Transverse colon (tissue), 4 donors: ENCODE data around the gene DIPK1B. TPM values are rescaled to one million over a fixed set of nuclear protein-coding genes. Genes with fewer than 3 reads are reported as not detected.

ENCODE experiments used
- DNase-seq: peaks from one replicate; pipeline ENCODE4 v3.0.0-alpha.2; 2019
- H3K27ac ChIP-seq, 4 donors: fragments of 200-600 bp; sonication (generic); 2 replicates each; pipeline ENCODE4 v1.5.1; 2016 to 2018; ENCODE audit warnings: inconsistent platforms in 4 of 4
- H3K27me3 ChIP-seq: fragments of 200-600 bp; sonication (generic); 2 replicates; pipeline ENCODE4 v1.5.1; 2017; ENCODE audit warnings: inconsistent platforms
- H3K36me3 ChIP-seq, 4 donors: fragments of 200-600 bp; sonication (generic); 2 replicates each; pipeline ENCODE4 v1.5.1; 2017 to 2019; ENCODE audit warnings: inconsistent platforms in 4 of 4
- H3K4me1 ChIP-seq, 4 donors: fragments of 200-600 bp; sonication (generic); 2 replicates each; pipeline ENCODE4 v1.5.1; 2017 to 2020; ENCODE audit warnings: inconsistent platforms in 4 of 4
- H3K4me3 ChIP-seq, 4 donors: fragments of 200-600 bp; sonication (generic); 1 replicate in 1 of 4; 2 replicates in 3 of 4; pipeline versions ENCODE4 v1.5.1 to v1.6.1; 2017 to 2019; ENCODE audit warnings: inconsistent platforms in 4 of 4
- H3K9me3 ChIP-seq, 2 donors: fragments of 200-600 bp; sonication (generic); 2 replicates each; pipeline ENCODE4 v1.5.1; 2017 to 2019; ENCODE audit warnings: inconsistent platforms in 2 of 2
- CTCF ChIP-seq, 5 experiments: fragments of 200-600 bp in 3 of 5; fragments of 450-650 bp in 2 of 5; sonication (generic) in 3 of 5; IDR thresholded peaks; 1 replicate in 2 of 5; 2 replicates in 3 of 5; pipeline ENCODE4 v1.5.1; 2016 to 2017; ENCODE audit warnings: antibody characterized with exemption in 5 of 5, inconsistent platforms in 3 of 5, mild to moderate bottlenecking in 2 of 5, moderate library complexity in 1 of 5
- EP300 ChIP-seq: sonication (generic); formaldehyde crosslinking; IDR thresholded peaks from one replicate; pipeline ENCODE4 v1.6.1; 2017; ENCODE audit warnings: antibody characterized with exemption, low read depth
- POLR2A ChIP-seq: fragments of 450-650 bp; IDR thresholded peaks from one replicate; pipeline ENCODE4 v1.6.1; 2016; ENCODE audit warnings: antibody characterized with exemption, mild to moderate bottlenecking, moderate library complexity
- POLR2AphosphoS5 ChIP-seq, 3 donors: sonication (generic); formaldehyde crosslinking; IDR thresholded peaks; one replicate each; pipeline ENCODE4 v1.6.1; 2016; ENCODE audit warnings: antibody characterized with exemption in 3 of 3
- WGBS, 2 donors: methylation state at CpG; one replicate each; pipeline ENCODE4 v1.1.5; 2018; ENCODE audit warnings: low coverage in 1 of 2; 5-methylcytosine and 5-hydroxymethylcytosine counted together
- in situ Hi-C, 4 donors: fragments of 200-750 bp; cut with MboI; loops; one replicate each; pipeline versions ENCODE4 v1.15.0 to v1.15.1; 2017; ENCODE audit warnings: low sequenced_read_pairs in 3 of 4, low pct_ligation_motif_present in 1 of 4, low pct_unique_long_range_greater_than_20kb in 1 of 4
- intact Hi-C: fragments of 100-400 bp; cut with DNase I; formaldehyde crosslinking; loops from one replicate; pipeline ENCODE4 v1.15.1; 2023; ENCODE audit warnings: low total_unique reads
- total RNA-seq, 4 donors: library from RNA; depleted of rRNA; stranded (reverse); fragments of >200 nt; gene quantifications; one replicate each; pipeline ENCODE4 v1.1.0, GENCODE V29; 2016

DIPK1B gene
- total RNA-seq, 4 donors from 2014 or later: 3.5 to 12.3 (median 3.9) TPM

- peak within 1 kb of the TSS in 1 of 4 donors; percentile 13 for H3K4me3 ChIP-seq
- H3K9me3 ChIP-seq: no peaks in the 10 kb centered on the region
- peak in 3 of 5 experiments; percentile 18 to 23 (median 18) for TF ChIP-seq CTCF (IDR thresholded peaks at IDR 0.05)
- TF ChIP-seq POLR2AphosphoS5 (IDR thresholded peaks at IDR 0.05): no peak
- no peak within 1 kb of the TSS for H3K27ac ChIP-seq
- no peak for DNase-seq
- intact Hi-C loops: no loop called here
- in situ Hi-C loops: no loop called here
- peaks cover 6 to 21% (median 13%) of the 10 kb centered on the region in 4 donors for H3K4me1 ChIP-seq
- 18% methylated on average over 12 of the region's 25 CpGs; no CpG with 5 or more reads in 1 of the 2 donors for WGBS, 2 donors
- H3K27me3 ChIP-seq: peaks cover 53% of the 10 kb centered on the region
- no peaks in the 10 kb centered on the region for H3K36me3 ChIP-seq
Observed at GRCh38 chr9:136742591-136743391, 30.4 kb downstream of the DIPK1B start, which contains the start of gene LCN10. Gene LCN10, minus strand, starts transcription at chr9:136742940. Its CDS starts 37 bp downstream, at chr9:136742903.

GRCh38 chr9:136743639-136744211 lies 31.4 kb downstream of the DIPK1B start:
- WGBS, 2 donors: 40 to 82% methylated on average over 1 to 16 of the region's 16 CpGs
- H3K27ac ChIP-seq: no peak overlapping the region
- no peak overlapping the region for H3K4me3 ChIP-seq
- H3K36me3 ChIP-seq: no peaks in the 10 kb centered on the region
- H3K27me3 ChIP-seq: peaks cover 53% of the 10 kb centered on the region
- DNase-seq: no peak
- H3K9me3 ChIP-seq: no peaks in the 10 kb centered on the region
- in situ Hi-C loops (no loop called here), intact Hi-C loops (no loop called here)
- TF ChIP-seq POLR2A: no peak
- TF ChIP-seq POLR2AphosphoS5 (IDR thresholded peaks at IDR 0.05): no peak
- TF ChIP-seq EP300: no peak
- TF ChIP-seq CTCF (IDR thresholded peaks at IDR 0.05): no peak
- peaks cover 6 to 21% (median 13%) of the 10 kb centered on the region in 4 donors for H3K4me1 ChIP-seq

- intact Hi-C loops: no loop called here
- 77% methylated on average over 7 of the region's 18 CpGs; no CpG with 5 or more reads in 1 of the 2 donors for WGBS, 2 donors
- in situ Hi-C loops: no loop called here
- Histone ChIP-seq H3K27me3 (peaks cover 49% of the 10 kb centered on the region), H3K4me3 (no peak overlapping the region), H3K4me1 (peaks cover 6 to 21% (median 13%) of the 10 kb centered on the region in 4 donors), H3K27ac (no peak overlapping the region), H3K9me3 (no peaks in the 10 kb centered on the region), H3K36me3 (no peaks in the 10 kb centered on the region)
- no peak for DNase-seq
- TF ChIP-seq POLR2A (no peak), CTCF (IDR thresholded peaks at IDR 0.05) (no peak), EP300 (no peak), POLR2AphosphoS5 (IDR thresholded peaks at IDR 0.05) (no peak)
Observed at GRCh38 chr9:136744773-136745172, 32.4 kb downstream of the DIPK1B start.

GRCh38 chr9:136745389-136746154 lies 33.2 kb downstream of the DIPK1B start:
- 86% methylated on average over 23 of the region's 23 CpGs; no CpG with 5 or more reads in 1 of the 2 donors for WGBS, 2 donors
- intact Hi-C loops: no loop called here
- no peak for DNase-seq

More at GRCh38 chr9:136745389-136746154, 33.2 kb downstream of the DIPK1B start:
- H3K27ac ChIP-seq: no peak overlapping the region
- in situ Hi-C loops: no loop called here
- no peak for TF ChIP-seq POLR2AphosphoS5 (IDR thresholded peaks at IDR 0.05)
- TF ChIP-seq EP300: no peak
- H3K4me3 ChIP-seq: no peak overlapping the region
- no peaks in the 10 kb centered on the region for H3K36me3 ChIP-seq
- no peaks in the 10 kb centered on the region for H3K9me3 ChIP-seq
- peaks cover 46% of the 10 kb centered on the region for H3K27me3 ChIP-seq
- H3K4me1 ChIP-seq: peaks cover 6 to 21% (median 13%) of the 10 kb centered on the region in 4 donors
